GM21367 (cell line): ENCODE measurements around the gene RAF1.
"Not testable (repeated sequence)": the region's sequence is repeated elsewhere in the genome, so short reads cannot be mapped to it uniquely, and the experiment has no call there.

Experiments
- ATAC-seq: cut with Tn5 transposase; IDR thresholded peaks from one replicate; pipeline ENCODE4 v1.9.1; 2021; ENCODE audit not compliant: unreplicated experiment

The RAF1 gene

GRCh38 chr3:12677616-12678015, 13.7 kb upstream of the RAF1 start:
- ATAC-seq: no peak

DNA sequence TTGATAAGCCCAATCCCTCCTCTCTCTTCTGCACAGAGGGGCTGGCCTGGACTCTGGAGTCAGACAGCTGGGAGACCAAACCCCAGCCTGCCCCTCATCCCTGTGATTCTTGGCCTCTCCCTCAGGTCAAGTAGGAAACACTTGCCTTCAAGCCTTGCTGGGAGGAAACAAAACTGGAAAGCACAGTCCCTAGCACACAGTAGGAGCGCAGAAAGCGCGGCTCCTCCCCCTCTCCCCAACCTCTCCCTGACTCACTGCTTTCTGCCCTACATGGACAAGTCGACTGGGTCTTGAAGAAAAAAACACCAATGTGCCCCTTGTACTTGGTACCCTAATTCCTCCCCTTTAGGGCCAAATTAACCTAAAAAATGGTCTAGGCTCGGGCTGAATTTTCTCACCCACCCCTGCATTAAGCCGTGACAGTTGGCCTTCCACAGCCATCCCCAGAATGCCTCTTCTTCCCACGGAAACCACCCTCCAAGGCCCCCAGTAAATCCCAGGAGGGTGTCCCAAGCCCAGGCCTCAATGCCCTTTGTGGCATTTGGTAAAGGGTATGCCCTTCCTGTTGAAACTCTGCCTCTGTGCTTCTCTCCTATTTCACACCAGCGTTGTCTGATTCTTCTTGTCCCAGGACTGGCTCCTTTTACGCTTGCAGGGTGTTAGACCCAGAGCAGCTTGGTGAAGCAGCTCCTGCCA, 11.3 kb upstream of the RAF1 start:
- ATAC-seq: no peak

GRCh38 chr3:12673956-12674736, 10.2 kb upstream of the RAF1 start:
- ATAC-seq: not testable (repeated sequence)

- no peak for ATAC-seq
These were observed 7.2 kb upstream of the RAF1 start for GRCh38 chr3:12671120-12671450.

- no peak for ATAC-seq
These were observed 6.6 kb upstream of the RAF1 start for GRCh38 chr3:12670365-12671119.

DNA sequence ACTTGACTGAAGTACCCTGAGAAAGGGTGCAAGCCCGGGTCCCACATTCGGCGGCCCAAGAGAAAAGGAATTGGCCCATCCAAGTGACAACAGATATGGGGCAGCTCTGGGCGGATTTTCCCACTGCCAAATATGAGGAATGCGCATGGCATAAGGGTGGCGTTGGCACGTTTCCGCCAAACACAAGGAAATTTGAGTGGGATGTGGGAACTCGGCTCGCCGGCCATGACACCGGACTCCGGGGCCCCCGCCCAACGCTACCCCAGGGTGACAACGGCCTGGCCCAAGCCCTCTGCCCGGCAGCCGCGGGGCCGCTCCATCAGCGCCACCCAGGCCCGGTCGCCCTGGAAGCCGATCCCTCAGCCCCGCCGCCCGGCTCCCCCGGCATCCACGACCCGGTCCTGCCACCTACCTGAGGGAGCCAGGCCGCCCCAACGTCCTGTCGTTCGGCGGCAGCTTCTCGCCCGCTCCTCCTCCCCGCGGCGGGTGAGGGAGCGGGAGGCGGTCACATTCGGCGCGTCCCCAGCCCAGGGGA, 449 bp downstream of the RAF1 start:
- peak; percentile 29 for ATAC-seq

DNA sequence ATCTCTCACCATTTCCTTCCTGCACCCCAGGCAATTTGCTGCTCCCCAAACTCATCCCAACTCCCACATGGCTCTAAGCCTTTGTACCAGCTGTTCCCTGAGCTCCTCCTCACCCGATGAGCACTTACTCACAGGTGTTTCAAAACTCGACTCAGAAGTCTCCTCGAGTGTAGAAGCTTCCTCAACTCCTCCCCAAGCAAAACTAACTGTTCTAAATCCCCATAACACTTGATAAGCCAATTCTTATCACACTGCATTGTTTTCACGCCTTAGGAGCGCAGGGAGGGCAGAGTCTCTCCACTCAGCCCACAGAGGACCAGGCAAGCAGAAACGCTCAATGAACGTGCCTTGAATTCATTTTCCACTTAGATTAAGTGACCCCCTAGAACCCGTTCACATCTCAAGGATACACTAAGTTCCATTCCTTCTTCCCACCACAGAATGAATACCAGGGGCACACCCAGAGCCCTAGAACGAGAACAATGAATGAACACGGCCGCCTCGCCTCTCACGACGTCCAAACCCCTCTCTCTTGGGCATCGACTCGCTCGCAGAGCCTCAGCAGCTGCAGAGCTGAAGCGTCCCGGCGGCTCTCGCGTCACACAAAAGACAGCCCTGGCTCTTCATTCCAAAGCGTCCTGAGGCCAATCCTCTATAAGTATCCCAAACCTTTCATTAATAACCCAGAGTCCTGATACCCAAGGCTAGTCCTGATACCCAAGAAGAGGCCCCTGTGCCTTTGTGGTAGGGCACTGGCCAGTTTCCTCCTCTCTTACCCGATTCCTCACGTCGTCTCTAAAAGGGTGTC, 1.1 kb downstream of the RAF1 start:
- no peak for ATAC-seq

DNA sequence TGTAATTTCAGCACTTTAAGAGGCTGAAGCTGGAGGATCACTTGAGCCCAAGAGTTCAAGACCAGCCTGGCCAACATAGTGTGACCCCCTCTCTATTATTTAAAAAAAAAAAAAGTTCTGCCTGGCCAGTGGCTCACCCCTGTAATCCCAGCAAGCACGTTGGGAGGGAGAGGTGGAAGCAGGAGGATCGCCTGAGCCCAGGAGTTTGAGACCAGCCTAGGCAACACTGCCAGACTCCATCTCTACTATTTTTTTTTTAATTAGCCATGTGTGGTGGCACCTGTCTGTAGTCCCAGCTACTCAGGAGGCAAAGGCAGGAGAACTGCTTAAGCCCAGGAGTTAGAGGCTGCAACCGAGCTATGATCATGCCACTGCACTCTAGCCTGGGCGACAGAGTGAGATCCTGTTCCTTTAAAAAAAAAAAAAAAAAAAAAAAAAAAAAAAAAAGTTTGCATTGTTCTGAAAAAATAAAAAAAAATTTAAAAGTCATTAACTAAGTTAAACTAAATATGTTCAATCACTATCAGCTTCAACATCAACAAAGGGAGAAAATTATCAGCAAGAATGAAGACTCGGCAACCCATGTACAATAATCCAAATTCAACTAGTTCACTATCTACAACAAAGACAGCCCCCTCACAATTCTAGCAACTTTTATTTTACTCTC, 1.9 kb downstream of the RAF1 start:
- no peak for ATAC-seq

DNA sequence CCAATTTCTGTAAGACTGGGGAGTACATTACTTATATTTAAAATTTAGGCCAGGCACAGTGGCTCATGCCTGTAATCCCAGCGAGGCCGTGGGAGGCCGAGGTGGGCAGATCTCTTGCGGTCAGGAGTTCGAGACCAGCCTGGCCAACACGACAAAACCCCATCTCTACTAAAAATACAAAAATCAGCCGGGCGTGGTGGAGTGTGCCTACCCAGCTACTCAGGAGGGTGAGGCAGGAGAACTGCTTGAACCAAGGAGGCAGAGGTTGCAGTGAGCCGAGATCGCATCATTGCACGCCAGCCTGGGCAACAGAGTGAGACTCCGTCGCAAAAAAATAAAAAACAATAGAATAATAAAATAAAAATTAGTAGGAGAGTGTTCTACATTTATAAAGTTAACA, 2.5 kb downstream of the RAF1 start:
- ATAC-seq: not testable (repeated sequence)

DNA sequence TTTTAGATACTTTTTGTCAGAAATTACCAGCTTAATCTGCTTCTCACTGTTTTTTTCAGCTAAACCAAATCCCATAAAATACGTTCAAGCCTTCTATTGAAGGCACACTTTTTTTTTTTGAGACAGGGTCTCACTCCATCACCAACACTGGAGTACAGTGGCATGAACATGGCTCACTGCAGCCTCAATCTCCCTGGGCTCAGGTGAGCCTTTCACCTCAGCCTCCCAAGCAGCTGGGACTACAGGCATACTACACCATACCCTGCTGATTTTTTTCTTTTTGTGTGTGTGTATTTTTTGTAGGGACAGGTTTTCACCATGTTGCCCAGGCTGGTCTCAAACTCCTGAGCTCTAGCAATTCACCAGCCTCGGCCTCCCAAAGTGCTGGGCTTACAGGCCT, 3.7 kb downstream of the RAF1 start:
- ATAC-seq: no peak

- ATAC-seq: no peak
These were observed 4.5 kb downstream of the RAF1 start for GRCh38 chr3:12659316-12660015.

DNA sequence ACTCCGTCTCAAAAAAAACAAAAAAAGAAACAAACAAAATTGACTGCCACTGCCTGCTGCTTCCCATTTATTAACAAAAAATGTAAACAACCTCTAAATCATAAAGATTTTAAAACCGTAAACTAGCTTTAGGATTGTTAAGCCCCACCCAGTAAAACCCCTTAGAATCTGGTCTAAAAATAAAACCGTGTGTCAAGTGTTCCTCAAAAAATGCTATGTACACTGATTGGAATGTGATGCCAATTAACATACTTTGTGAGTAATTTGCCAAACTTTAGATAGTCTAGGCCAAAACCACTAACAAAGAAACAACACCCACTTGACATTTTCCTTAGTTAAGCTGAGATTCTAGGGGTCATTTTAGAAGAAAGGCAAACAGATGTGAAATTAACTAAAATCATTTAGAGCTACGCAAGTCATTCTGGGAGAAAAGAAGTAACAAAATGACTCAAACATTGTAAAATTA, 5.3 kb downstream of the RAF1 start:
- no peak for ATAC-seq

DNA sequence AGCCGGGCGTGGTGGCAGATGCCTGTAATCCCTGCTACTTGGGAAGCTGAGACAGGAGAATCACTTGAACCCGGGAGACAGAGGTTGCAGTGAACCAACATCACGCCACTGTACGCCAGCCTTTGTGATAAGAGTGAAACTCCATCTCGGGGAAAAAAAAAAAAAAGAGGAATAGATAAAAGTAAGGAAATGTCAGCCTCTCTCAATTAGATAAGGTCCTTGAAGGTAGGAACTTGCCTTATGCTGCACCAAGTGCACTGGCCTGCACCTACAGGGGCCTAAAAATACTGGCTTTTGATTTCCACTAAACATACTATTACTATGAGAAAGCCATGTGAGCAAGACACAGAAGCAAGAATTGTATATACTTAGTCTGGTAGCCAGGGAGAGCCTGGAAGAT, 7.1 kb downstream of the RAF1 start:
- no peak for ATAC-seq

GRCh38 chr3:12656193-12656592, 7.7 kb downstream of the RAF1 start:
- no peak for ATAC-seq

DNA sequence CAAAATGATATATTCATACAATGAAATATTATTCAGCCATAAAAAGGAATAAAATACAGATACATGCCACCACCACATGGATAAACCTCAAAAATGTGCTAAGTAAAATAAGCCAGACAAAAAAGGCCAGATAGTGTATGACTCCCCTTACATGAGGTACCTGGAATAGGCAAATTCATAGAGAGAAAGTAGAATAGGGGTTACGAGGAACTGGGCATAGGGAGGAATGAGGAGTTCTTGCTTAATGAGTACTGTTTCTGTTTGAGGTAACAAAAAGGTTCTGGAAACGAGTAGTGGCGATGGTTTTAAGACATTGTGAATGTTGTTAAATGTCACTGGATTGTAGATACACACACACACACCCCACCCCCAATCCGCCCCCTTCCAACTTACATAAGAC, 8.2 kb downstream of the RAF1 start:
- ATAC-seq: no peak

DNA sequence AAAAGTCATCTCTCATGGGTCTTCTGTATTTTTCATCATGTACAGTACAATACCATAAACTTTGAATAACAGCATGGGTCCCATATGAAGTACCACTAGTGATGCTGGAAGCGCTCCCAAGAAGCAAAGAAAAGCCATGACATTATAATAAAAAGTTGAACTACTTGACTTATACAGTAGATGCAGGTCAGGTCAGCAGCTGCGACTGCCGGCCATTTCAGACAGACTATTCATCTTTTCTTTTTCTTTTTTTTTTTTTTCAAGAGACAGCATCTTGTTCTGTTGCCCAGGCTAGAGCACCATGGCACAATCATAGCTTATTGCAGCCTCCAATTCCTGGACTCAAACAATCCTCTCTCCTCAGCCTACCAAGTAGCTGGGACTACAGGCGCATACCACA, 10.2 kb downstream of the RAF1 start:
- ATAC-seq: no peak

DNA sequence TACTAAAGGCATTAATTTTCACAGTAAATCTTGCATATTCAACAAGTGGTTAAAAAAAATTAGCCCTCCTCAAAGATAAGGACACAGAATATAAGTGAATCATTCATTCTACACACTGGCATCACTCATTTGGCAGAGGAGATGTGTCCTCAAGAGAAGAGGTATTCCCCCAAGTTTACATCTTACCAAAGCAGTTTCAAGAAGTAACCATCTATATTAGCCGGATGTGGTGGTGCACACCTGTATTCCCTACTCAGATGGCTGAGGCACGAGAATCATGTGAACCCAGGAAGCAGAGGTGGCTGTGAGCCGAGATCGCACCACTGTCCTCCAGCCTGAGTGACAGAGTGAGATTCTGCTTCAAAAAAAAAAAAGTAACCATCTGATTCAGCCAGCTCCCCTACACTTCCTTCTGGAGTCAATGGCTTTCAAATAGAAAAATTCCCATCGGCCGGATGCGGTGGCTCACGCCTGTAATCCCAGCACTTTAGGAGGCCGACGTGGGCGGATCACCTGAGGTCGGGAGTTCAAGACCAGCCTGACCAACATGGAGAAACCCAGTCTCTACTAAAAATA, 15.4 kb downstream of the RAF1 start:
- ATAC-seq: no peak

DNA sequence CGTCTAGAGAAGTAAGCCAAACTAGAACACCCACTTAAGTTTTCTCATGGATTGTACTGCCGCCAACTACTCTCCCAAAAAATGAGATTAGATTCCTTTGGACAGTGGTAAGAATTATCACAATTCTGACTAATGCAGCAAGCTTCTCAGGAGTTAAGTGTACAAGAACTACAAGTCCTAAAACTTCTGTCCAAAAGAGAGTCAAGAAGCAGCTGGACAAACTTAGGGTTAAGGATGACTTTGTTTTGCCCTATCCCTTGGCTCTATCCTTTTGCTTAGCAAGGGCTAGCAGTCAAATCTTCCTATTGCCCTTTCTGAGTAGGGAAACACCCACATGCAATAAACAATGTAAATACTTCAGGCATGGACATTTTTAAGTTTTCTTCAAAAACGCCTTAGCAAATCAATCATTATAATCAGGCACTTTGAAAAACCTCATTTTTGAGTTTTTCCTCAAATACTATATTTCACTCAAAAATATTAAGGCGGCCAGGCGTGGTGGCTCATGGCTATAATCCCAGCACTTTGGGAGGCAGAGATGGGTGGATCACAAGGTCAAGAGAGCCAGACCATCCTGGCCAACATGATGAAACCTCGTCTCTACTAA, 19.5 kb downstream of the RAF1 start:
- ATAC-seq: no peak

DNA sequence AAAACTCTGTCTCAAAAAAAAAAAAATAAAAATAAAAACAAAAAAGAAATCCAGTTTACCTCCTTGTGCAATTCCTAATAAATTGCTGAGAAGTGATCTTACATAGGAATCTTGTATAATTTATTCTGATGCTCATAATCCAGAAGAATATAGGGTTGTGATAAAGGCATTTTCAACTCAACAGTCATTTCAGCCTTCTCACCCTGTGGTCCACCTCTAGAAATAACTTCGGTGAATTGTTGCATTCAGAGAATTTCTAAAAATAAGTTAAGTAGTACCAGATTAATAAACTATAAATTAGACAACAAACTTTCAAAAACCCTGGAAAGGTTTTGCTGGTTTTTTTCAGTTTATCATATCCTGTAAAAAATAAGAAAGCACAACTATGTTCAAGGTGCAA, 20.2 kb downstream of the RAF1 start:
- ATAC-seq: no peak
